DND-41 (cell line): ENCODE data around the gene KLK4.

Experiments used
- CTCF ChIP-seq: IDR thresholded peaks from 2 replicates; pipeline ENCODE4 v1.5.1; 2012; ENCODE audit warnings: borderline replicate concordance, low read length, moderate library complexity, mild to moderate bottlenecking; ENCODE audit not compliant: poor library complexity, severe bottlenecking; ENCODE audit errors: extremely low read depth
- EZH2 ChIP-seq: IDR thresholded peaks from 3 replicates; pipeline ENCODE4 v1.6.1; 2012; ENCODE audit warnings: borderline replicate concordance, low read depth, mild to moderate bottlenecking, moderate library complexity, low read length, inconsistent platforms; ENCODE audit not compliant: severe bottlenecking

DNA sequence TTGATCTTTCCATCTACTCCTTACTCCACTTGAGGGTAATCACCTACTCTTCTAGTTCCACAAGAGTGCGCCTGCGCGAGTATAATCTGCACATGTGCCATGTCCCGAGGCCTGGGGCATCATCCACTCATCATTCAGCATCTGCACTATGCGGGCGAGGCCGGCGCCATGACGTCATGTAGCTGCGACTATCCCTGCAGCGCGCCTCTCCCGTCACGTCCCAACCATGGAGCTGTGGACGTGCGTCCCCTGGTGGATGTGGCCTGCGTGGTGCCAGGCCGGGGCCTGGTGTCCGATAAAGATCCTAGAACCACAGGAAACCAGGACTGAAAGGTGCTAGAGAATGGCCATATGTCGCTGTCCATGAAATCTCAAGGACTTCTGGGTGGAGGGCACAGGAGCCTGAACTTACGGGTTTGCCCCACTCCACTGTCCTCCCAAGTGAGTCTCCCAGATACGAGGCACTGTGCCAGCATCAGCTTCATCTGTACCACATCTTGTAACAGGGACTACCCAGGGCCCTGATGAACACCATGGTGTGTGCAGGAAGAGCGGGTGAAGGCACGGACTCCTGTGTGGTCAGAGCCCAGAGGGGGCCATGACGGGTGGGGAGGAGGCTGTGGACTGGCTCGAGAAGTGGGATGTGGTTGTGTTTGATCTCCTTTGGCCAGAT lies 40.6 kb downstream of the KLK4 start:
- TF ChIP-seq CTCF (no peak), EZH2 (no peak)
